GM12878 (cell line): ENCODE data around the gene SRD5A1.

Experiments
- BRCA1 ChIP-seq: IDR thresholded peaks from 2 replicates; pipeline ENCODE4 v1.6.1; 2011; ENCODE audit warnings: low read depth, low read length, improper control_type of control experiment
- CTCF ChIP-seq, 3 experiments: IDR thresholded peaks in 2 of 3; conservative IDR thresholded peaks in 1 of 3; 2 replicates each; pipeline ENCODE4 v1.5.1; 2011; ENCODE audit warnings: low read depth in 3 of 3, low read length in 3 of 3, mild to moderate bottlenecking in 3 of 3, control low read depth in 2 of 3, moderate library complexity in 2 of 3, inconsistent platforms in 1 of 3, mixed read lengths in 1 of 3; ENCODE audit not compliant: control insufficient read depth in 2 of 3, insufficient read depth in 1 of 3; ENCODE audit errors: extremely low read depth in 1 of 3
- ELK1 ChIP-seq: IDR thresholded peaks from 2 replicates; pipeline ENCODE4 v1.6.1; 2012; ENCODE audit warnings: low read depth, low read length, improper control_type of control experiment
- JUND ChIP-seq: IDR thresholded peaks from 2 replicates; pipeline ENCODE4 v1.6.1; 2012; ENCODE audit warnings: low read depth, mild to moderate bottlenecking, low read length, improper control_type of control experiment, moderate library complexity
- POLR2A ChIP-seq: IDR thresholded peaks from 2 replicates; pipeline ENCODE4 v1.6.1; 2011; ENCODE audit warnings: low read depth, mild to moderate bottlenecking, low read length
- STAT1 ChIP-seq: fragments of 450-650 bp; conservative IDR thresholded peaks from 2 replicates; pipeline ENCODE4 v1.6.1; 2014; ENCODE audit warnings: antibody characterized with exemption, mild to moderate bottlenecking
- TAF1 ChIP-seq: IDR thresholded peaks from 2 replicates; pipeline ENCODE4 v1.6.1; 2011; ENCODE audit warnings: mild to moderate bottlenecking, low read depth, low read length, borderline replicate concordance
- YY1 ChIP-seq: IDR thresholded peaks from 2 replicates; pipeline ENCODE4 v1.6.1; 2011; ENCODE audit warnings: low read depth, mild to moderate bottlenecking, low read length

GRCh38 chr5:6673031-6673430 is 39.8 kb downstream of the SRD5A1 start:
- TF ChIP-seq BRCA1 (no peak), CTCF (IDR thresholded peaks at IDR 0.05 in 2 of 3, conservative IDR thresholded peaks at IDR 0.05 in 1 of 3; ENCODE audit: control insufficient read depth in 2 of 3, extremely low read depth in 1 of 3, insufficient read depth in 1 of 3, low read depth in 3 of 3, low read length in 3 of 3) (no peak), ELK1 (no peak), JUND (no peak), STAT1 (no peak), TAF1 (no peak), YY1 (no peak), POLR2A (no peak)
